ENCODE measurements around the gene USP6NL. TPM values are rescaled to one million over a fixed set of nuclear protein-coding genes. Genes with fewer than 3 reads are reported as not detected.

The USP6NL gene
- total RNA-seq, 1 experiment from 2014 or later = 38.7 TPM

- ChIA-PET CTCF (interaction anchor here (0.5 kb wide), 1 partner anchor 39 kb away, joined by 6 read pairs; no protein-coding TSS in a partner anchor), POLR2A (ENCODE audit: low non-redundant PET) (no interaction called here)
- BruUV-seq (replicated peaks) = no TSS peak
- H3K36me3 ChIP-seq (ENCODE audit: insufficient read depth, low read length, poor library complexity, severe bottlenecking) = peaks cover 4% of the 10 kb centered on the region
- peaks cover 52% of the 10 kb centered on the region for H3K4me1 ChIP-seq (ENCODE audit: insufficient read depth, low read length, poor library complexity, severe bottlenecking)
- no peak overlapping the region for H3K4me3 ChIP-seq (ENCODE audit: low read depth, low read length, poor library complexity, severe bottlenecking)
- H3K27ac ChIP-seq (ENCODE audit: low read depth, low read length, poor library complexity, severe bottlenecking) = no peak overlapping the region
- H3K27me3 ChIP-seq (replicated peaks; ENCODE audit: insufficient read depth, low read depth, low read length, poor library complexity) = no peaks in the 10 kb centered on the region
- peak; percentile 28 for DNase-seq (ENCODE audit: low spot score)
- no peak for TF ChIP-seq CTCF (conservative IDR thresholded peaks at IDR 0.05; ENCODE audit: low read depth, low read length)
- TF ChIP-seq EZH2 (IDR thresholded peaks at IDR 0.05; ENCODE audit: borderline replicate concordance, low read depth, low read length, poor library complexity, severe bottlenecking) = no peak
- H3K9me3 ChIP-seq (ENCODE audit: low read depth, low read length, poor library complexity, severe bottlenecking) = no peaks in the 10 kb centered on the region
- intact Hi-C loops (cut with micrococcal nuclease; ENCODE audit: unreplicated experiment) = no loop called here
Measured at GRCh38 chr10:11586170-11586569, 25.3 kb downstream of the USP6NL start.

- BruUV-seq (replicated peaks) = no TSS peak
- no peaks in the 10 kb centered on the region for H3K9me3 ChIP-seq (ENCODE audit: low read depth, low read length, poor library complexity, severe bottlenecking)
- intact Hi-C loops (cut with micrococcal nuclease; ENCODE audit: unreplicated experiment) = no loop called here
- no peak overlapping the region for H3K4me3 ChIP-seq (ENCODE audit: low read depth, low read length, poor library complexity, severe bottlenecking)
- POLR2A ChIA-PET (ENCODE audit: low non-redundant PET) = no interaction called here
- TF ChIP-seq EZH2 (IDR thresholded peaks at IDR 0.05; ENCODE audit: borderline replicate concordance, low read depth, low read length, poor library complexity, severe bottlenecking) (no peak), CTCF (conservative IDR thresholded peaks at IDR 0.05; ENCODE audit: low read depth, low read length) (no peak)
- H3K36me3 ChIP-seq (ENCODE audit: insufficient read depth, low read length, poor library complexity, severe bottlenecking) = peaks cover 4% of the 10 kb centered on the region
- no peaks in the 10 kb centered on the region for H3K27me3 ChIP-seq (replicated peaks; ENCODE audit: insufficient read depth, low read depth, low read length, poor library complexity)
- CTCF ChIA-PET = no interaction called here
- peaks cover 5% of the 10 kb centered on the region for H3K4me1 ChIP-seq (ENCODE audit: insufficient read depth, low read length, poor library complexity, severe bottlenecking)
- no peak overlapping the region for H3K27ac ChIP-seq (ENCODE audit: low read depth, low read length, poor library complexity, severe bottlenecking)
- no peak for DNase-seq (ENCODE audit: low spot score)
Measured at GRCh38 chr10:11581213-11581612, 30.2 kb downstream of the USP6NL start.

- Histone ChIP-seq H3K4me1 (ENCODE audit: insufficient read depth, low read length, poor library complexity, severe bottlenecking) (peaks cover 8% of the 10 kb centered on the region), H3K27ac (ENCODE audit: low read depth, low read length, poor library complexity, severe bottlenecking) (no peak overlapping the region), H3K27me3 (replicated peaks; ENCODE audit: insufficient read depth, low read depth, low read length, poor library complexity) (no peaks in the 10 kb centered on the region), H3K36me3 (ENCODE audit: insufficient read depth, low read length, poor library complexity, severe bottlenecking) (peaks cover under 1% of the 10 kb centered on the region), H3K9me3 (ENCODE audit: low read depth, low read length, poor library complexity, severe bottlenecking) (no peaks in the 10 kb centered on the region), H3K4me3 (ENCODE audit: low read depth, low read length, poor library complexity, severe bottlenecking) (no peak overlapping the region)
- no peak for DNase-seq (ENCODE audit: low spot score)
- no TSS peak for BruUV-seq (replicated peaks)
- ChIA-PET CTCF (no interaction called here), POLR2A (ENCODE audit: low non-redundant PET) (no interaction called here)
- intact Hi-C loops (cut with micrococcal nuclease; ENCODE audit: unreplicated experiment) = no loop called here
- TF ChIP-seq EZH2 (IDR thresholded peaks at IDR 0.05; ENCODE audit: borderline replicate concordance, low read depth, low read length, poor library complexity, severe bottlenecking) = no peak
- TF ChIP-seq CTCF (conservative IDR thresholded peaks at IDR 0.05; ENCODE audit: low read depth, low read length) = no peak
Measured at GRCh38 chr10:11579885-11580284, 31.6 kb downstream of the USP6NL start.

Data from A673 (cell line).